Stimulated activated CD4-positive, alpha-beta T cell treated with anti-CD3 and anti-CD28 coated beads, Interleukin-4, amount 100 ng/mL, for 4 hours (primary cell): ENCODE results near the gene POLR2L.

Source experiments
- DNase-seq, 2 experiments: peaks; one replicate each; pipeline ENCODE4 v3.0.0-alpha.2; 2020

POLR2L gene

DNA sequence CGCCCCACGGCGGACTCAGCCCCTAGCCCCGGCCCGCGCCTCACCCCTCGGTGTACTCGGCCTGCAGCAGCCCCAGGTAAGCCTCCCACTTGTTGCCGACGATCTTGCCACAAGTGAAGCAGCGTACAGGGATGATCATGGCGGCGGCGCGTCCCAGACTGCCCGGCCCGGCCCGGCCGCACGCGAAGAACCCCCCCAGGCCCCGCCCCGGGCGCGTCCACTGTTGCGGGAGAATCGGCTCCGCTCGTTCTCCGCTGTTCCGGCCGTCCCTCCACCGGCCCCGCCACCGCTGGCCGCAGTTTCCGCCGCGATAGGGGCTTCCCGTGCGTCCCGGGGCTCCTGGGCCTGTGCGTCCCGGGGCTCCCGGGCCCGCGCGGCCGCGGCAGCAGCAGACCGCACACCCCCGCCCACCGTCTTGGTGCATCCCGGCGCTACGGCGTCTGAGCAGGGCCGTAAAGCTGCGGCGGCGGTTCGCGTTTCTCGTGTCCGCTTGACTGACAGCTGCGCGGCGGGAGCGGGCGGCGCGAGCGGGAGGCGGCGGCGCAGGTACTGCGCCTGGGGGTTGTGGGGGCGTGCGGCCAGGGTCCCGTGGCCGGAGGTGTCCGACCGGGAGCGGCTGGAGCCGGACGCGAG, at the start of gene POLR2L, which contains the start of gene TSPAN4:
POLR2L (minus strand) TSS at position 160 of the 633 bp plus-strand sequence; CDS start at position 139, 21 bp downstream.
TSPAN4 (plus strand) TSS at position 483 of the 633 bp plus-strand sequence. CDS start 7,453 bp downstream, outside the sequence.
- peak; percentile 79 to 90 for DNase-seq

DNA sequence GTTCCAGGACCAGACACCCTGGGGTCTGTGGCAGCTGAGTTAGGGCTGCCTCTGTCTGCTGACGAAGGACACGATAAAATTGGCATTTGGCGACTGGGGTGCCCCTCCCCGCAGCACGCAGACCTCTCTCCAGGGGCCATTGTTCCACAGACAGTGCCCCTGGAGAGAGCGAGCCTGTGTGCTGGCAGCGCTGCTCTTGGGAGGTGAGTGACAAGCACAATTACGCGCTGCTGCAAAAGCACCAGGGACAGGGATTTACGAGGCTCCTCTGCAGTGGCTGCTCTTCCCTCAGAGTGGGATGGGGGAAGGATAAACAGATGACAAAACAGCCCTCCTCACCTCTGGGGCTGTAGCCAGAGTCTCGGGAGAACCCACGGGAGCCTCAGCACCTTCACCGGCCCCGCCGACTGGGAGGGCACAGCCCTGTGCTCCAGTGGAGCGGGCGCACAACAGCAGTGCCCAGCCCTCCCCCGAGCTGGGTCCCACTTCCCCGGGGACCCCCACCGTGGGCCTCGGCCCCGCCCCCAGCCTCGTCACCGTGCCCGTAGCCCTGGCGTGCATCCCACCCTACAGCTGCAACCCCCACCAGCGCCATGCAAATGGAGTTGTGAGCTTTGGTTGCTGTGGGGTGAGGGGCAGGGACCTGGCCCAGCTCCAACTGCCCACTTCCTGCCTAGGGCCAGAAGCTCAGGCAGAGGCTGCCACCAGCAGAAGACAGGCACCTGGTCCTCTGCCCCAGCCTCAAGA, 48.6 kb upstream of the POLR2L start:
- DNase-seq, result no peak

DNA sequence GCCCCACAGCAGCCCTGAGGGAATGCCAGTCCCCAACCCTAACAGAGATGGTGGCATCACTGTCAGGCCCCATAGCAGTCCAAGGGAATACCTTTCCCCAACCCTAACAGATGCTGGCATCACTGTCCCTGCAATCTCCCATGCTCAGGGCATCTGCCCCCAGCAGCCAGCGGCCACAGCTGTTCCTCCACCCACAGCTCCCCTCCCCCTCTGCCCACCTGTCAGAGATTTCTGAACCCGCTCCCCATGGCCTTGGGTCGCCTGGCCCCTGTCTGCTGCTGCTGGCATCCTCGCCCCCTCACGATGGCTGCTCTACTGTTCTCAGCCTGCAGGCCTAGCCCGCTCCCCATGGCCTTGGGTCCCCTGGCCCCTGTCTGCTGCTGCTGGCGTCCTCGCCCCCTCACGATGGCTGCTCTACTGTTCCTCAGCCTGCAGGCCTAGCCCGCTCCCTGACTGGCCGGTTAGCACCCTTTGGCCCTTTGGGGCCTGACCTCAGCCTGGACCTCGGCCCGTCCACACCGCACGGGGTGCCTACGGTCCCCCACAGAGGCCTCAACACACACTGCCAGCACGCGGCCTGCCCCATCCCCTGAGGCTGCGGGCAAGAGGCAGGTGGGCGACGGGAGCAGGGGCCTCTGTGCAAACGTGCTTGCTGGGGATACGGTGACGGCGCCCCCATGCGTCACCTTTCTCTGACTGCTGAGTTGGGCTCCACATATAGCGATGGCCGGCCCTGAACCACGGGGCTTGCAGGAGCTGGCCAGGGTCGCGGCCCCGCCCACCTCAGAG, 47.6 kb upstream of the POLR2L start:
- no peak for DNase-seq

DNA sequence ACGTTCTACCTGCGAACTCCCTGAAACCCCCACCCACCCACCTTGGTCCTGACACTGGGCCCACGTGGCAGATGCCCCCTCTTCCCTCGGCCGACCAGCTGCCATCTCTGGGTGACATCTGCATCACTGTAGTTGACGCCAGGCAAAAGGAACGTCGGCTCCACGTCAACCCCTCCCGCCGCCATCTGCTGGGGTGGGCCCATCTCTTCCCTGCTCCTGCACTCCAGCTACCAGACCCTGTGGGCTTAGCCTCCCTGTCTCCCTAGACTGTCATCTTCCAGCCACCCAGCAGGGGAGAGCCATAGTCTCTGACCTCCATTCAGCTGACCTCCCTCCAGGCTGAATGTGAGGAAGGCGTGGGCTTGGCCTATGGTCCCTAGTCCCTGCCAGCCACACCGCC, 46.9 kb upstream of the POLR2L start:
- DNase-seq, result no peak

DNA sequence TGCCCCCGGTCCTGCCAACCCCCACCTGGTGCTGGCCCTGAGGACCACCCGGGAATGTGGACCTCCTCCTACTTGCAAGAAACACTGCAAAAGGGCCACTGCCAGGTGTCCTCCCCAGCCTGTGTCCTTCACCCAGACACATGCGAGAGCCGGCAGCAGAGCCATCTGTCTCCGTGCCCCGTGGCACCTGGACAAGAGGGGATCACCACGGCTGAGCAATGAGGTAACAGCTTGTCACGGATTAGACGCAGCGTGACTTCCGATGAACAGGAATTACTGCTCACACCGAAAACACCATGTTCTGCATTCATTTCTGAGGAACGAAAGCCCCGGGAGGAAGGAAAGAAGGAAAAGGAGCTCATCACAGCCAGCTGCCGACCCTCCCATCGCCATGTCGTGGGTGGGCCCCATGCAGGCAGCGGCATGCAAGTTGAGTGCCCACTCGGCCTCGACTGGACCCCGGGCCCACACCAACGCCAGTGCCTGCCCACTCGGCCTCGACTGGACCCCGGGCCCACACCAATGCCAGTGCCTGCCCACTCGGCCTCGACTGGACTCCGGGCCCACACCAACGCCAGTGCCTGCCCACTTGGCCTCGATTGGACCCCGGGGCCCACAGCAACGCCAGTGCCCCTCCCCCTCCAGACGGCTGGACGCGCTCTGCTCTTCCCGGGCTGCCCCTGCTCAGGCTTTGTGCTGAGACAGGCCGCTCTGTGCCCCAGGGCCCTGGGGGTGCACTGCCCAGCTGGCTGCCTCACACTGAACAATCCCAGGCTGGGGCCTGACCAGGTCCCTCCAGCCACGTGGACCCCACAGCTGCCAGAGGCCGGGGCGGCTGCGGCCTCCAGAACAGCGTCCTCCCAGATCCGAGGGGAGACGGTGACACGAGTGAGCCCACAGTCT, 46.2 kb upstream of the POLR2L start:
- no peak for DNase-seq

DNA sequence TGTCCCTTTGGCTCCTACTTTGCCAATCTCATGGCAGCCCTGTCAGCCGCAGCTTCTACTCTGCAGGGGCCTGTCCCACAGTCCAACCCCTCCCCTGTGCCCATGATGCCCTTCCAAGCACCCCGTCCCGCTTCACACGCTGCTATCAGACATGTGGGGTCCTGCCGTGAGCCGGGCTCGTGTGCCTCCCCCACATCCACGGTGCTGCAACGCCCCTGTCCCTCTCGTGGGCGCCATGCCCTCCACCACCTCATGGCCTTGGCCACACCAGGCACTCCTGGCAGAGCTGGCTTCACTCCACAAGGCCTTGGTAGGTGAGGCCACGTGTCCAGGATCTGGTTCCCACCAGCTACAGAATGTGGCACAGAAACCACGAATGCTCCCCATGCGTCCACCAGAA, 45.3 kb upstream of the POLR2L start:
- DNase-seq, result no peak

DNA sequence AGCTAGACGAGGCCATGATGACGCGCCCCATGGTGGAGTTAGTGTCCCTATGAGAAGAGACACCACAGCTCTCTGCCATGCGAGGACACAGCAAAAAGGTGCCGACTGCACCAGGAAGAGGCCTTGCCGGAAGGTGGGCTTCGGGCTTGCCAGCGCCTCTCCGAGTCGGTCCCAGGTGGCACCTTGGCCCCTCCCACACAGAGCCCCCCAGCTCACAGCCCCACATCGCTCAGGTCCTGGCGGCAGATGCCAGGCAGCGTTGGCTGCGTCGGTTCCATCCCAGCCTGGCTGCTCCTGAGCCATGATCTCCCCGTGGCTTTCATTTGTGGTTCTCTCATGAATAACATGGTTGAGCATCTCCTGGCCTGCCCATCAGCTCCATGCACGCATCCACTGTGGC, 44.2 kb upstream of the POLR2L start:
- no peak for DNase-seq

DNA sequence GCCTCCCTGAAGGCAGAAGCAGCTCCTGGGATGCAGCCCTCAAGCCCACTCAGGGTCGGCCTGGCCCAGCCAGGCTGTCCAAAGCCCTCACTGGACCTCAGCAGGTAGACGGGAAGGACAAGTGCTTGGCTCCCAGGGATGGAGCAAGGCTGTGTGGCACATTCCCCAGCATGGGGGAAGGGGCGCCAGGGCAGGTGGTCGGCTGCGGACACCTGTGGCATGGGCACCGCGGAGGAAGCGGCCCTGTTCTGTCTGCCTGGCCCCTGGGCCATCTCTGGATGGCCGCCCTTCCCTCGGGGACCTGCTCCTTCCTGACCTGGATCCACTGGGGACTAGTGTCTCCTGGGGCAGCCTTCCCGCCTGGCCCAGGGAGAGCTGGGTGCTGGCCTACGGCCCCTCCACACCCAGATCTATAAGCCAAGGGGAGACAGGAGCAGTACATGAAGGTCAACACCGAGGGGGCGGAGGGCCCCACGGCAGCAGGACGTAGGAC, 42.3 kb upstream of the POLR2L start:
- DNase-seq, result no peak

DNA sequence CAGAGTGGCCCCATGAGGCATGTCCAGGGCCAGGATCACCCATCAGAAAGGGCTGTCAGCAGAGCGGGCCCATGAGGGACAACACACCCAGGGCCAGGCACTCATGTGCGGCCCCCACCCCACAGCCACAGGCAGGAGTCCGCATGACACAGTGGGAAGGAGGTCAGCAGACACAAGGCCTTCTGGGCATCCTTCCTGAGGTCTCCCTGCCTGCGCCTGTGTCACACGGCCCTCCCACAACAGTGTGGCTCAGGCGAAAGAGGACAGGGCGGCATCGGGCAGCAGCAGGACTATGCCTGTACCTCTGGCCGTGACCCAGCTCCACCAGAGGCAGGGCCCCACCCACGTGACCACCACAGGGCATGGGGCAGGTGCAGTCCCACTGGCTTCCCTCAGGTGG, 41.2 kb upstream of the POLR2L start:
- no peak for DNase-seq

DNA sequence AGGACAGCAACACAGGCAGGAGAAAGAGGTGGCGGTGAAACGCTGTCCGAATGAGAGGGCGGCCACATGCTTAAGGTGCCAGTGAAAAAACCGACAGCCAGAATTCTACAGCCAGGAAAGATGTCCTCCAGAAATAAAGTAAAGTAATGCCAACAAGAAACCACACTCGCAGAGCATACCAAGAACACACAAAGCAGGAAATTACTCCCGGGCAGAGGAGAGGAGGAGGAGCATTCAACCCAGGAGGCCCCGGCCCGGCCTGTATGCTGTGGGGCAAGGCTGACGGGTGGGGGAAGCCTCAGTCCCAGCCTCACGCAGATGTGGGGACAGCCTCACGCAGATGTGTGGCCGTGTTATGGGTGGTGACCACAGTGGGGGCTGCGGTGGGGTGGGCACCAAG, 40.3 kb upstream of the POLR2L start:
- DNase-seq, result no peak

DNA sequence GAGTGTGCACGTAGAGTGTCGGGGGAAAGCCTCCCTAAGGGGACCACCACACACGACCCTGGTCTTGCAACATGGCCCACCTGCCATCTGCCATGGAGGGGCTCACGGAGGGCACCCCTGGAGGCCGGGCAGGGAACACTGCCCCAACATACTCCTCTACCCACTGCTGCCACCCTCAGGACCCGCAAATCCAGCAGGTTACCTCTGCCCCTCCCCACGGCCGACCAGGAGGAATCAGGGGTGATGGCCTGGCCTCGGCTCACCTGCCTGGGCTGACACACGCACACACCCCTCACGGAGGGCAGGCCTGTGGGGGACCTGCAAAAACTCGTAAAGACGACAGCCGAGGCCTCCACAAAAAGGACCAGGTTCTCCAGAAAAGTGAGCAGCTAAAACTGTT, 38.1 kb upstream of the POLR2L start:
- no peak for DNase-seq

DNA sequence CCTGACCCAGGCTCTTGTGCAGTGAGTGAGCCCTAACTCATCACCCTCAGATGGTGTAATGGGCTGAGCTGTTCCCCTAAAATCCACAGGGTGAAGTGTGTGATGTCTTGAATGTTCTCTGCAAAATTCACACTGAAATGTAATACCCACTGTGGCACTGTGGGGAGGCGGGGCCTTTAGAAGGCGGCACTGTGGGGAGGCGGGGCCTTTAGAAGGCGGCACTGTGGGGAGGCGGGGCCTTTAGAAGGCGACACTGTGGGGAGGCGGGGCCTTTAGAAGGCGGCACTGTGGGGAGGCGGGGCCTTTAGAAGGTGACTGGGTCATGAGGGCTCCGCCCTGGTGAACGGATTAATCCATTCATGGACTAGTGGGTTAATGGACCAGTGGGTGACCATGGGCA, 35.2 kb upstream of the POLR2L start:
- no peak for DNase-seq

DNA sequence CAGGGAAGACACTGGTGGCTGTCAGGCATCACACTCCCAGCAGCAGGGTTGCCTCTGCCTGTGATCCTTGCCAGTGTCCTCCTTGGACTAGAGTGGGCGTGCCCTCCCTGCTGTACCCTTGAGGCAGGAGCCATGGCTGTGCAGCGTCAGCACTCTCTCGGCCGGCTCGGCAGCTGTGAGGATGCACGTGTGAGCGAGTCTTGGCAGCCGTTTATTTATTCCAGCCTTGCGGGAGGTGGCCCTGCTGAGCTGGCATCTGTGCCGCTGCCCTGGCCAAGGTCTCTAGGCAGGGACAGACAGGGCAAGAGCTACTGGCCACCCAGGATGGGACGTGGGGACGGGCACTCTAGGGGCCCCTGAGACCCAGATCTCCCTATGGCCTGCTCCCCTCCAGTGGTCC, 34.2 kb upstream of the POLR2L start:
- DNase-seq, result no peak

DNA sequence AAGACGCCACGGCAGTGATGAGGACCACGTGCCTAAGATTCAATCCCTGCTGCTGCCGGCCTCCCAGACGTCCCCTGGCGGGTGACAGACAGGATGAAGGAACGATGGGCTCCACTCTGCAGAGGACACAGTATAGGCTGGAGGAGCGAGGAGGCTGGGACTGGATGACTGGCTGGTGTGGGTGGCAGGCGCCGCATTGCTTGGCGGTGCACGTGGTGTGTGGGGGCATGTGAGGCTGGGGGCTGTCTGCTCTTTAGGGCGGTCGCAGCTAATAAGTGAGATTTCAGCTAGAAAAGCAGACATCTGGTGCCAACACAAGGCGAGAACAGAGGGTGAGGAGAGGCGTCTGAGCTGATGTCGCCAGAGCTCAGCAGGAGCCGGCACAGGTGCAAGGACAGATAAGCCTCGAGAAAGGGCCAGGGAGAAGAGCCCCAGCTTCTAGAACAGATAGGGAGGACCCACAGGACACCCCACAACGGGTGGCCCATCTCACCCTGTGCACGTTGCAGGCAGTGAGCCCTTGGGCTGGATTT, 33.5 kb upstream of the POLR2L start:
- no peak for DNase-seq

DNA sequence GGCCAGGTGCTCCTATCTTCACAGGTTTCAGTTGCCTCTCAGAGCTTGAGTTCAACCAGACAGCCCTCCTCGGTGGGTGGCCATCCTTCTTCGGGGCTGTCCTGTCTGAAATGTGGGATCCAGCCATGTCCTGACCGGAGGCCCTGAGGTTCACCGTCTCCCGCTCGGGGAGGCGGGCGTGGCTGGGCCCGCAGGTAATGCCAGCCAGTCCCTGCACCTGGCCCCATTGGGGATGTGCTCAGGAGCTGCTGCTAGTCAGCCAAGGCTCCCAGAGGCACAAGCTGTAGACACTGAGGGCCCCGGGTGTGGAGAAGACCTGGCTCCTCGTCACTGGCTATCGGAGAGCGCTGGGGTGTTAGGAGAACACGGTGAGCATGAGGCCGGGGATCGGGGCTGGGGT, 32.9 kb upstream of the POLR2L start:
- no peak for DNase-seq

DNA sequence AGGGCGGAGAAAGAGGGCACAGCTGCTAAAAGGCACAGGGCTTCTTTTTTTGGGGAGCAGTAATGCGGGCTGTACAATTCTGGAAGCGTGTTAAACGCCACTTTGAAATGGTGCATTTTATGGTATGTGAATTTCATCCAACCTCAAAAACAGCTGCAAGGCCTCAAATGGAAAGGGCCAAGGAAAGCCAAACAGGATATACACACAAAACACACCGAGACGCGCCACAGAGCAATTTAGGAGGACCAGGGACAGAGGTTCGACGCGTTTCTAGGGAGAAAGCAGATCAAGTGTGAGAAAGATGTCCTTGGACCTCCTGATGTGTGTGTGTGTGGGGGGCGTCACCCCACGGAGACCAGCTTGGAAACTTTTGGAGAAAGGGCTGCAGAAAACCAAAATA, 31.4 kb upstream of the POLR2L start:
- no peak for DNase-seq

DNA sequence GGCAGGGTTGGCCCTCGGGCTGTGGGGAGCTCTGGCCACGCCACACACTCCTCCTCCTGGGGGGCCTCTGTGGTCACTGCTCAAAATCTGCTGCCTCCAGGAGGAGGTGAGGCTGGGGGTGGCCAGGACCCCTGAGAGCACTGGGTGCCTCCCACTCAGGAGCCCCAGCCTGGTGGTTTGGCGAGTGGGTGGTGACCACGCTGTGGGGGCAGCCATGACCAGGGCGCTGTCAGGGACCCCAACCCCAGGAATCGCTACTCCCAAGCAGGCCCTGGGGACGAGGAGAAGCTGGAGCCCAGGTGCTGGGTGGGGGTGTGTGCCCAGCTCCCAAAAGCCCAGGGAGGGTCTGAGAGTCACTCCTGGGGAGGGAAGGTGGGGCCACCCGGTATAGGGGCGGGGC, 30.5 kb upstream of the POLR2L start:
- DNase-seq, result no peak

DNA sequence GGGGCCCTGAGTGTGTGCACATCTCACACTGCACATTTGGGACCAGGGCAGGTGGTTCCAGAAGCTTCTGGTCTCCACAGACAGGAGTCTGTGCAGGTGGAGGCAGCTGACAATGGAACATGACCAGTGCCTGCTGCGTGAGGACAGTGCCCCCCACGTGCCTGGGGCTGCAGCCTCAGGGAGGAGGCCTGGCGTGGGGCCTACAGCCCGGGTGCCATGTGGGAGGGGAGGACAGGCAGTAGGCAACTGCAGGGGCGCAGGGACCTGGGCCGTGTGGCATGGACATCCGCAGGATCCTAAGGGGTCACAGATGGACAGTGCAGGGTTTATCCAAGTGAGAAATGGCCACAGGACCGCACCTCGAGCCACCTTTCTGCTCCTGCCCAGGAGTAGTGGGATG, 29.1 kb upstream of the POLR2L start:
- DNase-seq, result no peak

DNA sequence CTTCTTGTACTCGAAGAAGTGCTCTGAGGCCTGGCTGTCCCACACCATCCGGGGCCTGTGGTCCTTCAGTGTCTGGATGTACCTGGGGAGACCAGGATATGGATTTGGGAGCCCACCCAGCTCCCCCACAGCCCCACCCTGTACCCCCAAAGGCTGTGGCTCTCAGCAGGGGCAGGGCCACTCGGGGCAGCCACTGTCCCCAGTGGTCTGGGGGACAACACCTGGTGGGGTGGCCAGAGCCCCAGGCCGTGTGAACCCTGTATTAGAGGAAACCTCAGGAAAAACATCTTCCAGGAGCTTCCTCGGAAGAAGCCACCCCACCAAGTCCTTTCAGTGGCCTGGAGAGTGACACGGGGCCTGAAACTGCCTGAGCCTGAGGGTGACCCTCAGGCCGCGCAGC, 28.1 kb upstream of the POLR2L start:
- DNase-seq, result no peak

DNA sequence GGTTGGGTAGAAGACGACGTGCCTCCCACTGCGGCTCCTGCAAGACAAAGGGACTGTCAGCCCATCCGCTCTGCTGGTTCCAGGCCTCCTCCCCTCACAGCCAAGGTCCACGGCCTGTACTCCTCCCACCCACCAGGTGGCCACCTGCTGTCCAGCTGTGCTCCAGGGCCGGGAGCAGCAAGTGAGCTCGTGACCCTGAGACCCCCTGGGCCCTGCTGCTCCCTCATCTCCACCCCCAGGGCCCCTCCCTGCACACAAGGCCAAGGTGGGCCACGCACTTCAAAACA, 27.7 kb upstream of the POLR2L start:
- no peak for DNase-seq

DNA sequence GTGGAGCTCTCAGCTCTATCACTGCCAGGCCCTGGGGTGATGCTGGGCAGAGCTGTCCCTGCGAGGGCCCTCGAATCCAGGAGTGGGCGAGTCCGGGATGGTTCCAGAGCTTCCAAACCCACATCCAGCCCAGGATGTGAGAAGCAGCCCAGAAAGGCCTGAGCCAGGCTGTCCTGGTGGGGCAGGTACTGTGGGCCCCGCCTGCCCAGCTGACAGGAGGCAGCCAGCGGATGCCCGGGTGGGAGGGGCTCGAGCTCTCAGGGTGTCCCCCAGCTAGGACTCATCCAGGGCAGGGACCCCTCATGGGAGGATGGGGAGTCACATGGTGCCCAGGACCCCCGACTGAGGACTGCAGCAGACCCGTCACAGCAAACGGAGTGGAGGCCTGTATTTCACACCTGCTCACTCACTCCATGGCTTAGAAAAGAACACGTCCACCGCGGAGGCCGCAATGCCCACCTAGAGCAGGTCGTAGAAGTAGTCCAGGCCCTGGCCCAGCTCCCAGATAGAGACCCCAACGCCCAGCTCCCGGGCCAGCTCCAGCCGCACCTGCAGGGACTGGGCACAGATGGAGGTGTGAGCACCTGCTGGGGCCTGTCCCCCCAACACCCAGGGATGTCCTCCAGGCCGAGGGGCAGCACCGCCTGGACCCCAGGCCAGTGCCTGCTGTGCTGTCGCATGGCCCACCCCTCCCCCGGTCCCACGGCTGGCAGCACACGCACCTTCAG, 27.2 kb upstream of the POLR2L start:
- no peak for DNase-seq

DNA sequence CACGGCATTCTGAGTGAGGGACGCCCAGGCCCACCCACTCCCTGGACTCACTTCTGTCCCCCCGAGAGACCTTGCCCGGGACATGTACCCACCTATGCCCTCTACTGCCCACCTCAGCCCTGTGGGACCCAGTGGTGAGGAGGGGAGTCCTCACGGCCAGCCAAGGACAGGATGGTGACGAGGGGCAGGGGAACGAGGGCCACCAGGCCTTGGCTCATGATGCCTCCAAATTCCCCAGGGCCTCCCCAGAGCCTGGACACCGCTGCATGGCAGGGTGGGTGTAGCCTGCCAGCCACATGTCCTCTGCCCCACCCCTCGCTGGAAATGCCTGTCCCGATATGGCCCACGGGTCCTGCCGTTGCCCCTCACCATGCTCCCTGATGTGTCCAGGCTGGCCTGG, 26.5 kb upstream of the POLR2L start:
- DNase-seq, result no peak
